HG02798 (cell line): ENCODE measurements around the gene PRDM15.

Experiments used
- ATAC-seq: cut with Tn5 transposase; IDR thresholded peaks from one replicate; pipeline ENCODE4 v1.9.1; 2021; ENCODE audit warnings: mild to moderate bottlenecking; ENCODE audit not compliant: unreplicated experiment, poor library complexity

PRDM15 gene

GRCh38 chr21:41908829-41909228 lies 29.7 kb upstream of the PRDM15 start:
- no peak for ATAC-seq

GRCh38 chr21:41907496-41908258 lies 28.5 kb upstream of the PRDM15 start:
- ATAC-seq, result no peak

GRCh38 chr21:41906770-41907169 lies 27.6 kb upstream of the PRDM15 start:
- no peak for ATAC-seq

GRCh38 chr21:41903559-41904351 lies 24.6 kb upstream of the PRDM15 start:
- no peak for ATAC-seq

GRCh38 chr21:41902946-41903345 lies 23.8 kb upstream of the PRDM15 start:
- ATAC-seq, result no peak

- no peak for ATAC-seq
These were observed 22.6 kb upstream of the PRDM15 start for GRCh38 chr21:41901782-41902181.

GRCh38 chr21:41901099-41901498 lies 22.0 kb upstream of the PRDM15 start:
- no peak for ATAC-seq

GRCh38 chr21:41900401-41900800 lies 21.3 kb upstream of the PRDM15 start:
- ATAC-seq, result no peak

GRCh38 chr21:41899426-41900202 lies 20.5 kb upstream of the PRDM15 start:
- no peak for ATAC-seq

- ATAC-seq, result no peak
These were observed 19.9 kb upstream of the PRDM15 start for GRCh38 chr21:41898998-41899397.

- ATAC-seq, result no peak
These were observed 18.6 kb upstream of the PRDM15 start for GRCh38 chr21:41897700-41898099.

GRCh38 chr21:41897047-41897669 lies 18.0 kb upstream of the PRDM15 start:
- no peak for ATAC-seq

- ATAC-seq, result no peak
These were observed 16.7 kb upstream of the PRDM15 start for GRCh38 chr21:41895643-41896493.

GRCh38 chr21:41894922-41895557 lies 15.9 kb upstream of the PRDM15 start:
- ATAC-seq, result no peak

- no peak for ATAC-seq
These were observed 15.4 kb upstream of the PRDM15 start for GRCh38 chr21:41894511-41894910.

- ATAC-seq, result no peak
These were observed 13.6 kb upstream of the PRDM15 start for GRCh38 chr21:41892726-41893125.

GRCh38 chr21:41891132-41891531 lies 12.0 kb upstream of the PRDM15 start:
- no peak for ATAC-seq

GRCh38 chr21:41890355-41890754 lies 11.2 kb upstream of the PRDM15 start:
- no peak for ATAC-seq

- ATAC-seq, result no peak
These were observed 9.7 kb upstream of the PRDM15 start for GRCh38 chr21:41888749-41889376.
